Muscle of leg (tissue), 11 donors: Measurements from ENCODE around the gene UAP1L1. TPM values are rescaled to one million over a fixed set of nuclear protein-coding genes. Genes with fewer than 3 reads are reported as not detected.
A peak's percentile ranks its signal among the peaks of the same experiment; 100 is the strongest.

Source experiments
- DNase-seq: peaks from one replicate; pipeline ENCODE4 v3.0.0; 2013
- H3K27ac ChIP-seq: one replicate; pipeline ENCODE4 v1.5.1; 2013; ENCODE audit warnings: mild to moderate bottlenecking, low read length, control low read depth
- H3K27me3 ChIP-seq: one replicate; pipeline ENCODE4 v1.6.1; 2013; ENCODE audit warnings: low read length; ENCODE audit not compliant: control insufficient read depth, insufficient read depth
- H3K36me3 ChIP-seq: one replicate; pipeline ENCODE4 v1.6.1; 2013; ENCODE audit warnings: low read length; ENCODE audit not compliant: control insufficient read depth, insufficient read depth
- H3K4me1 ChIP-seq: one replicate; pipeline ENCODE4 v1.6.1; 2013; ENCODE audit warnings: low read length; ENCODE audit not compliant: control insufficient read depth, insufficient read depth
- H3K4me3 ChIP-seq: one replicate; pipeline ENCODE4 v1.5.1; 2013; ENCODE audit warnings: low read length, control low read depth
- H3K9me3 ChIP-seq: replicated peaks from 2 replicates; pipeline ENCODE4 v1.6.1; 2013; ENCODE audit warnings: low read depth, low read length; ENCODE audit not compliant: control insufficient read depth
- WGBS: methylation state at CpG from one replicate; pipeline ENCODE4 v1.1.5; 2013; ENCODE audit warnings: missing lambda C conversion rate; ENCODE audit not compliant: insufficient coverage; 5-methylcytosine and 5-hydroxymethylcytosine counted together
- polyA plus RNA-seq, 8 donors: library from polyadenylated mRNA; unstranded; fragments of 120-200 nt; gene quantifications; one replicate each; pipeline versions ENCODE4 v1.2.1 to v1.2.3, GENCODE V29; 2013; ENCODE audit warnings: inconsistent platforms in 1 of 8, low replicate concordance in 1 of 8; ENCODE audit not compliant: insufficient read length in 8 of 8, insufficient read depth in 1 of 8
- total RNA-seq: library from RNA; stranded (reverse); fragments of 120-200 nt; gene quantifications from one replicate; pipeline ENCODE4 v1.2.4, GENCODE V29; 2013

The UAP1L1 gene
- total and polyA plus RNA-seq, 9 donors, result 1.8 to 3.8 (median 2.1) TPM

DNA sequence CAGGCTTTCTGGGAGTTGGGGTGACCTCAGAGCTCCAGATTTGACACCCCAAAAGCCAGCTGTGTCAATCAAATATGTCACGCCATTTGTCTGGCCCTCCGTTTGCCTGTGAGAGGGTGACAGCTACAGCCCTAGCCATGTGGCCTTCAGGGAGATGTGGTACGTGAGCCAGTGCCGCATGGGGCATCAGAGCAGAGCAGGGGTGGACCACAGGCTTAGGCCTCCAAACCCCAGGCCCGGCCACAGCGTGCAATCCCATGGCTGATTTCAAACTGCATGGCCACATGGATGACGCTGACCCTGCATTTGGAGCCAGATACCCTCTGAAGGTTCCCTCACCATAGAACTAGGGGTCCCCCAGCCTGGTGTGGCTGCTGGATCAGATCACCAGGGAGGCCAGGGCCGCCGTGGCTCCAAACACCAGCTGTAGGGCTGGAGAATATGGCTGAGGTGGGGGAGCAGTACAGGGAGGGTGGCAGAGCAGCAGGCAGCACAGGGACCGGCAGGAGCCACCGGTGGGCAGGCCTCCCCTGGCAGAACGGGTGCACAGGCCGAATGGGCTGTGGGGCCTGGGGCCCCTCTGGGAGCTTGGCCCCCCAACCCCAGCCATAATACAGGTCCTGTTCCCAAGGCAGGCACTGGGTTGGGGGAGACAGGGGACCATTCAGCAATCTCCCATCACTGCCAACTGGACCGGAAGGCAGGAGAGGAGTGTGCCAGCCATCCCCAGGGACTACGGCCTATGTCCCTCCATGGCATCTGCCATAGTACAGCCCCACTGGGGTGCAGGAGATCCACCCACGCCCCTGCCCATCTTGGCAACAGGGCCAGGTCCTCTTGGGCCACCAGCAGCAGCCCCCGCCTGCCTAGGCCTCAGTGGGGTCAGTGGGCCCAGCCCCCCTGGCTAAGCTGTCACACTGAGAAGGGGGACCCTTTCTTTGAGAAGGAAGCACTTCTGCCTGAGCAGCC lies 8.5 kb upstream of the UAP1L1 start:
- 85% methylated on average over 17 of the region's 17 CpGs for WGBS
- Histone ChIP-seq H3K27ac (no peak overlapping the region), H3K4me3 (peak overlapping the region; percentile 30), H3K27me3 (peaks cover 10% of the 10 kb centered on the region), H3K4me1 (peaks cover 31% of the 10 kb centered on the region), H3K36me3 (no peaks in the 10 kb centered on the region), H3K9me3 (no peaks in the 10 kb centered on the region)
- DNase-seq, result no peak

DNA sequence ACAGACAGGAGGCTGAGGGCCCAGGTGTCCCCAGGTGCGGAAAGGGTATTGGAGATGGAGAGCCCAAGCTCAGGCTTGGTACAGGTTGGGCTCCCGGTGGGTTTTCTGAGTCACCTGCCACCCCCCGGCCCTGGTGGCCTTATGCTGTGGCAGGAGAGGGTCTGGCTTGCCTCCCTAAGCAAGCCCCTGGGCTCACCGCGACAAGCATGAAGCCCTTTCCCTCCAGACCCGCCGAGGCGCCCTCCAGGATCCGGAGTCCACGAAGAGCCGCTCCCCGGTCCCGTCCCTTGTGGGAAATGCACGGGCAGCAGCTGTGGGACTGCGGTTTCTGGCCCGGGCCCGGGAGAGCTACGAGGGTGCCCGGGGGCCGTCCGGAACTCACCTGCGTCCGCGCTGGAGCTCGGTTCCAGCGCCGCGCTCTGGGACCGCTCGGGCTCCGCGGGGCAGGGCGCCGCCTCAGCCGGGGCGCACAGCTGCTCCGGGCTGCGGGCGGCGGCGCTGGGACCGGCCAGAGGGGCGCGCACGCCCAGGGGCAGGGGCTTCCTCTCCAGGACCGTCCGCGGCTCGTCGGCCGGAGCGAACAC lies 7.7 kb upstream of the UAP1L1 start:
- no peak for DNase-seq
- 4% methylated on average over 52 of the region's 52 CpGs for WGBS
- Histone ChIP-seq H3K27me3 (peaks cover 10% of the 10 kb centered on the region), H3K4me1 (peaks cover 27% of the 10 kb centered on the region), H3K27ac (no peak overlapping the region), H3K9me3 (no peaks in the 10 kb centered on the region), H3K36me3 (no peaks in the 10 kb centered on the region), H3K4me3 (peak overlapping the region; percentile 30)

DNA sequence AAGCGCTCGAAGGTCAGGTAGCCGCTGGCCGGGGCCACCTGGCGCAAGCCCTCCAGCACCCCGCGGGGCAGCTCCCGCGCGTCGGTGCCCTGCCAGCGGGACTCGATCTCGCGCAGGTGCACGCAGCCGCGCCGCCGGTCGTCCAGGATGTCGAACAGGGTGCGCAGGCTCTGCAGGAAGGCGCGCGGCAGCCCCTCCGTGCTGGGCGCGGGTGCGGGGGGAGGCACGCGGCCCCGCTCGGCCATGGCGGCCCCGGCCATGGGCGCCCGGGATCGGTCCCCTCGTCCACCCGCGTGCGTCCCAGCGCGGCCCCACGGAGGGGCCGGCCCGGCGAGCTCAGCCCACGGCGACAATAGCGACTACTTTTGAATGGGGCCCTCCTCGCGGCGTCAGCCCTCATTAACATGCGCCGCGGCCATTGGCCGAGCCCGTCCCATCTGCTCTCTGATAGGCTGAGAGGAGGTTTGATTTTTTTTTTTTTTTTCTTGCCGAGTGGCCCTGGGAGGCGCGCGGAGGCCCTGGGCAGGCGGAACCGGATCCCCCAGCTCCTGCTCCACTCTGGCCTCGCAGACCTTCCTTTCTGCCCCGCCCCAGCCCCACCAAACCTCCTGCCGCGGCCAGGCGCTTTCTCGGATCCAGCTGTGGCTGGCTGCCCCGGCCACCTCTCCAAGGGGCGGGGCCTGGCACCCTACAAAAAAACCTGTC lies 7.0 kb upstream of the UAP1L1 start, which contains the start of gene SAPCD2:
Gene SAPCD2 (minus strand): TSS at position 357 of the 705 bp plus-strand sequence. CDS start 97 bp downstream, at position 260.
- Histone ChIP-seq H3K4me1 (peaks cover 27% of the 10 kb centered on the region), H3K4me3 (peak within 1 kb of the TSS; percentile 35), H3K9me3 (no peaks in the 10 kb centered on the region), H3K27ac (no peak within 1 kb of the TSS), H3K27me3 (peaks cover 10% of the 10 kb centered on the region), H3K36me3 (no peaks in the 10 kb centered on the region)
- WGBS, result under 1% methylated on average over 54 of the region's 74 CpGs
- peak; percentile 94 for DNase-seq

DNA sequence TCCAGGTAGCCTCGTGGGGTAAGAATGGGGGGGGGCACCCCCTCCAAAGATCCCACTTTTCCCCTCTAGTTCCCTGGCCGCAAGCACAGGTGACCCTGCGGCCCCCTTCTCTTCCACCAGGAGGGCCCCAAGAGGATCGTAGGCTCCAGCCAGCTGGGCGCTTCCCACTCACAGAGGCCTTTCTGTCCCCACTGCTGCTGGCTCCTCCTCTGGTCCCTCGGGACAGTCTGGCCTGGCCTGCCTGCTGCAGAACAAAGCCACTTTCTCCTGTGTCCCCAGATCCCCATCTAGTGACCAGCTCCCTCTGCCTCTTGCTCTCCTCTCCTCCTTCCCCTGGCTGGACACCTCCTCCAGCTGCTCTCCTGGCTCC lies 6.4 kb upstream of the UAP1L1 start:
- no peaks in the 10 kb centered on the region for H3K9me3 ChIP-seq
- 10% methylated on average over 5 of the region's 6 CpGs for WGBS
- peaks cover 10% of the 10 kb centered on the region for H3K27me3 ChIP-seq
- H3K4me1 ChIP-seq, result peaks cover 27% of the 10 kb centered on the region
- no peak overlapping the region for H3K27ac ChIP-seq
- DNase-seq, result peak; percentile 66
- peak overlapping the region; percentile 35 for H3K4me3 ChIP-seq
- no peaks in the 10 kb centered on the region for H3K36me3 ChIP-seq

DNA sequence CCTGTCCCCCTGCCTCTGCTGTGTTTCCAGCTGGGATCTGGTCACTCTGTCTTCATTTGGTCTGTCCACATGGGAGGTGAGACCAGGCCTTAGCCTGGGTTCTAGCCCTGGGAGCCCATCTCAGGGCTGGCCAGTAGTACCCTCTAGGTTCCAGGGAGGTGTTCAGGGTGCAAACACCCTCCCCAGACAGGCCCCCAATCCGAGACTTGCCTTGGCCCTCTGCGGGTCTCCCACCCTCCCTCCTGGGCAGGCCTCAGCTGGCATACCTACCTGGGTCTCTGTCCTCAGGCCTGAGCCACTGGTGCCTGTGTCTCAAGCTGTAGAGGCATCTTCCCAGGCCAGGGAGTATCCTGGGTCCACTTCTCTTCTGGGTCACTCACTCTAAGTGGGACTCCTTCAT lies 6.0 kb upstream of the UAP1L1 start:
- Histone ChIP-seq H3K4me3 (no peak overlapping the region), H3K4me1 (peaks cover 27% of the 10 kb centered on the region), H3K9me3 (no peaks in the 10 kb centered on the region), H3K27me3 (peaks cover 10% of the 10 kb centered on the region), H3K27ac (no peak overlapping the region), H3K36me3 (no peaks in the 10 kb centered on the region)
- no peak for DNase-seq
- 77% methylated on average over 2 of the region's 2 CpGs for WGBS

- 79% methylated on average over 8 of the region's 8 CpGs for WGBS
- no peak overlapping the region for H3K4me3 ChIP-seq
- no peaks in the 10 kb centered on the region for H3K36me3 ChIP-seq
- DNase-seq, result no peak
- H3K27ac ChIP-seq, result no peak overlapping the region
- H3K9me3 ChIP-seq, result no peaks in the 10 kb centered on the region
- peaks cover 34% of the 10 kb centered on the region for H3K4me1 ChIP-seq
- H3K27me3 ChIP-seq, result peaks cover 29% of the 10 kb centered on the region
Measured at GRCh38 chr9:137073992-137074399, 3.3 kb upstream of the UAP1L1 start.

DNA sequence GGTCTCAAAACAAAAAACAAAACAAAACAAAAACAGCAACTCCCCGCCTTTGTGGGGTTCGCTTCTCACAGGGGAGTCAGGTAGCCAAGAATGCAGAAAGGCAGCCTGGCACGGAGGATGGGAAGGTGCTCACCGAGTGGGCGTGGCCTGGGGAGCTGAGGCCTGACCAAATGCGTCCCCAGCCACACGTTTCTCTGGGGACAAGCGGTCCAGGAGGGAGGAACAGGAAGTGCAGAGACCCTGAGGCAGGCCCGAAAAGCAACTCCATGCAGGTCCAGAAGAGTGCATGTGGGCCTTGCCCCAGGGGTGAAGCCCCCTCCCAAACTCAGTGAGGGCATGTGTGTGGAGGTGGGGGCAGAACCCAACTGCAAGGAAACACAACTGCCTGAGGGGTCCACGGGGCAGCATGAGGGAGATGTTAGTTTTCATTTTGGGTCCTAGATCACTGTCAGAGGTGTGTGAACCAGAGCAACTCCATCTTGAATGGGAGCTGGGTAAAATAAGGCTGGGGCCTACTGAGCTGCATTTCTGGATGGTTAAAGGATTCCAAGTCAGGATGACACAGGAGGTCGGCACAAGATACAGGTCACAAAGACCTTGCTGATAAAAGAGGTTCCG lies 2.6 kb upstream of the UAP1L1 start:
- no peak for DNase-seq
- Histone ChIP-seq H3K27me3 (peaks cover 30% of the 10 kb centered on the region), H3K4me3 (no peak overlapping the region), H3K27ac (no peak overlapping the region), H3K4me1 (peaks cover 27% of the 10 kb centered on the region), H3K36me3 (no peaks in the 10 kb centered on the region), H3K9me3 (no peaks in the 10 kb centered on the region)
- 68% methylated on average over 12 of the region's 12 CpGs for WGBS

DNA sequence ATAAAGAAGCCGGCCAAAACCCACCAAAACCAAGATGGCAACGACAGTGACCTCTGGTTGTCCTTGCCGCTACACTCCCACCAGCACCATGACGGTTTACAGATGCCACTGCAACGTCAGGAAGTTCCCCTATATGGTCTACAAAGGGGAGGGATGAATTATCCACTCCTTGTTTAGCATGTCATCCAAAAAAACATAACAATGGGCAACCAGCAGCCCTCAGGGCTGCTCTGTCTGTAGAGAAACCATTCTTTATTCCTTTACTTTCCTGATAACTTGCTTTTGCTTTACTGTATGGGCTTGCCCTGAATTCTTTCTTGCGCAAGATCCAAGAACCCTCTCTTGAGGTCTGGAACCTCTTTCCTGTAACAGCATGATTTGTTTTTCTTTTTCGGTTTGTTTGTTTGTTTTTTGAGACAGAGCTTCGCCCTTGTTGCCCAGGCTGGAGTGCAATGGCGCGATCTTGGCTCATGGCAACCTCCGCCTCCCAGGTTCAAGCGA lies 2.0 kb upstream of the UAP1L1 start:
- Histone ChIP-seq H3K27ac (no peak overlapping the region), H3K9me3 (no peaks in the 10 kb centered on the region), H3K4me1 (peaks cover 27% of the 10 kb centered on the region), H3K36me3 (no peaks in the 10 kb centered on the region), H3K4me3 (no peak overlapping the region), H3K27me3 (peaks cover 35% of the 10 kb centered on the region)
- no peak for DNase-seq
- WGBS, result 100% methylated on average over 2 of the region's 12 CpGs

DNA sequence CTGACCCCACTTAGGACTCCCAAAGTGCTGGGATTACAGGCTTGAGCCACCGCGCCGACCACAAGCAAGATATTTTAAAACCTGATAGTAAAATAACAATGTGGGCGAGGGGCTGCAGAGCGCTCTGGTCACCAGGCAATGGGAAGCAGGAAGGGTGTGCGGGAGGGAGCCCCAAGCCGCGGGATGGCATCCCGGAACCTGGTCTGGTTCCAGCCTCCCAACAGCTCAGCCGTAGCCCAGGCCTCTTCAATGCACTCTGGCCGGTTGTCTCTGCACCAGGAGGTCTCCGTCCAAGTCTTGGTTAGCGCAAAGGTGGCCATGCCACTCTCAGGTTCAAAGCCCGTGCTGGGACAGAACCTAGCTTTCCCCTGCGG lies 694 bp upstream of the UAP1L1 start:
- peaks cover 4% of the 10 kb centered on the region for H3K36me3 ChIP-seq
- H3K27ac ChIP-seq, result no peak overlapping the region
- 37% methylated on average over 11 of the region's 15 CpGs for WGBS
- peak overlapping the region; percentile 19 for H3K4me3 ChIP-seq
- no peak for DNase-seq
- H3K4me1 ChIP-seq, result peaks cover 18% of the 10 kb centered on the region
- H3K9me3 ChIP-seq, result no peaks in the 10 kb centered on the region
- H3K27me3 ChIP-seq, result peaks cover 41% of the 10 kb centered on the region
